ENCODE results near the gene SLC50A1. TPM values are rescaled to one million over a fixed set of nuclear protein-coding genes. Genes with fewer than 3 reads are reported as not detected.

The SLC50A1 gene
- total and polyA plus RNA-seq, 2 of the 8 experiments (the other 6 are each of a cell fraction or from before 2014, with no cell fraction given): 36.5 to 90.8 TPM

DNA sequence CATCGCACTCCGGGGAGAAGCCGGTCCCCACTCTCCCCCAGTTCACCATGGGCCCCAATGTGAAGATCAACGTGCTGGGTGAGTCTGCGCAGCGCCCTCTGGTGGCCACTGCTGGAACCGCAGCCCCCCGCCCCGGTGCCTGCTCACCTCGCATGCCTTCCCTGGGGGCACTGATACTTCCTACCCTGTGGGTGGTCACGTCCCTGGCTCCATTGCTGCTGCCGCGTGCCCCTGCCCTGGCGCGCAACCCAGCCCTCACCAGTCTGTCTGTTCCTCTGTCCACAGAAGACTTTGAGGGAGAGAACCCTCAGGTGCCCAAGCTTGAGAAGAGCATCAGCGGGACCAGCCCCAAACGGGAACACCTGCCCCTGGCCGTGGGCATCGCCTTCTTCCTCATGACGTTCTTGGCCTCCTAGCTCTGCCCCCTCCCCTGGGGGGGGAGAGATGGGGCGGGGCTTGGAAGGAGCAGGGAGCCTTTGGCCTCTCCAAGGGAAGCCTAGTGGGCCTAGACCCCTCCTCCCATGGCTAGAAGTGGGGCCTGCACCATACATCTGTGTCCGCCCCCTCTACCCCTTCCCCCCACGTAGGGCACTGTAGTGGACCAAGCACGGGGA lies 49.4 kb upstream of the SLC50A1 start (continued):
- no peak for TF ChIP-seq RNF2 (IDR thresholded peaks at IDR 0.05; ENCODE audit: borderline replicate concordance, low read depth, low read length, missing control alignments, poor library complexity, severe bottlenecking)
- TF ChIP-seq FOSL1 (IDR thresholded peaks at IDR 0.05; ENCODE audit: insufficient read depth, low read depth, low read length): no peak
- TF ChIP-seq NRF1 (IDR thresholded peaks at IDR 0.05; ENCODE audit: low read depth, low read length): no peak
- no peak for TF ChIP-seq MAFK (IDR thresholded peaks at IDR 0.05; ENCODE audit: low read depth, low read length)
- no peak for TF ChIP-seq JUN (IDR thresholded peaks at IDR 0.05; ENCODE audit: low read depth, low read length)
- TF ChIP-seq RAD21 (IDR thresholded peaks at IDR 0.05 in 1 of 2, conservative IDR thresholded peaks at IDR 0.05 in 1 of 2; ENCODE audit: low read depth in 2 of 2, low read length in 2 of 2): peak in 1 of 2 experiments; percentile 31; a peak in 2 of 4 replicates
- no peak for TF ChIP-seq TCF12 (IDR thresholded peaks at IDR 0.05; ENCODE audit: low read depth, low read length)
- TF ChIP-seq, protein P1, sequence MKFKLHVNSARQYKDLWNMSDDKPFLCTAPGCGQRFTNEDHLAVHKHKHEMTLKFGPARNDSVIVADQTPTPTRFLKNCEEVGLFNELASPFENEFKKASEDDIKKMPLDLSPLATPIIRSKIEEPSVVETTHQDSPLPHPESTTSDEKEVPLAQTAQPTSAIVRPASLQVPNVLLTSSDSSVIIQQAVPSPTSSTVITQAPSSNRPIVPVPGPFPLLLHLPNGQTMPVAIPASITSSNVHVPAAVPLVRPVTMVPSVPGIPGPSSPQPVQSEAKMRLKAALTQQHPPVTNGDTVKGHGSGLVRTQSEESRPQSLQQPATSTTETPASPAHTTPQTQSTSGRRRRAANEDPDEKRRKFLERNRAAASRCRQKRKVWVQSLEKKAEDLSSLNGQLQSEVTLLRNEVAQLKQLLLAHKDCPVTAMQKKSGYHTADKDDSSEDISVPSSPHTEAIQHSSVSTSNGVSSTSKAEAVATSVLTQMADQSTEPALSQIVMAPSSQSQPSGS (IDR thresholded peaks at IDR 0.05; ENCODE audit: low read length): no peak
- peak; percentile 50; the same call in 1 of the 2 replicates for TF ChIP-seq TEAD4 (IDR thresholded peaks at IDR 0.05; ENCODE audit: low read depth, low read length)
- TF ChIP-seq SUZ12 (IDR thresholded peaks at IDR 0.05; ENCODE audit: low read length): no peak
- TF ChIP-seq CHD1 (IDR thresholded peaks at IDR 0.05; ENCODE audit: low read depth, low read length): no peak
- TF ChIP-seq YY1 (IDR thresholded peaks at IDR 0.05; ENCODE audit: low read depth, low read length): peak; percentile 22; the same call in 1 of the 2 replicates
- TF ChIP-seq POLR2A (IDR thresholded peaks at IDR 0.05; ENCODE audit: control extremely low read depth in 1 of 2, low read depth in 2 of 2, low read length in 2 of 2): no peak
- peak; percentile 27; the same call in 1 of the 2 replicates for TF ChIP-seq CHD2 (IDR thresholded peaks at IDR 0.05; ENCODE audit: low read length)
- no peak for TF ChIP-seq KDM5A (IDR thresholded peaks at IDR 0.05; ENCODE audit: low read length)
- no peak for TF ChIP-seq KDM1A (IDR thresholded peaks at IDR 0.05; ENCODE audit: borderline replicate concordance, low read length)
- TF ChIP-seq NANOG (IDR thresholded peaks at IDR 0.05; ENCODE audit: insufficient read depth, low read depth, low read length, poor library complexity, severe bottlenecking): no peak
- TF ChIP-seq CTBP2 (IDR thresholded peaks at IDR 0.05; ENCODE audit: borderline replicate concordance, insufficient read depth, insufficient read length, low read length): no peak
